BE2C (cell line): Measurements from ENCODE around the gene SLC18B1.

Experiments
- DNase-seq: peaks from one replicate; pipeline ENCODE4 v3.0.0-alpha.2; 2020
- H3K27me3 ChIP-seq: fragments of 250-450 bp; sonication (Bioruptor Pico); 2 replicates; pipeline ENCODE4 v1.5.1; 2020; ENCODE audit warnings: mild to moderate bottlenecking
- H3K36me3 ChIP-seq: fragments of 250-450 bp; sonication (Bioruptor Pico); 2 replicates; pipeline ENCODE4 v1.5.1; 2020; ENCODE audit warnings: mild to moderate bottlenecking
- H3K4me1 ChIP-seq: fragments of 250-450 bp; sonication (Bioruptor Pico); 2 replicates; pipeline ENCODE4 v1.5.1; 2020
- H3K4me3 ChIP-seq: 2 replicates; pipeline ENCODE4 v1.5.1; 2011; ENCODE audit warnings: low read depth, low read length
- H3K9me3 ChIP-seq: fragments of 250-450 bp; sonication (Bioruptor Pico); 2 replicates; pipeline ENCODE4 v1.5.1; 2020
- TF ChIP-seq, protein P1 (sequence below): IDR thresholded peaks from 2 replicates; pipeline ENCODE4 v1.5.1; 2012; ENCODE audit warnings: mild to moderate bottlenecking, low read depth, low read length

SLC18B1 gene

DNA sequence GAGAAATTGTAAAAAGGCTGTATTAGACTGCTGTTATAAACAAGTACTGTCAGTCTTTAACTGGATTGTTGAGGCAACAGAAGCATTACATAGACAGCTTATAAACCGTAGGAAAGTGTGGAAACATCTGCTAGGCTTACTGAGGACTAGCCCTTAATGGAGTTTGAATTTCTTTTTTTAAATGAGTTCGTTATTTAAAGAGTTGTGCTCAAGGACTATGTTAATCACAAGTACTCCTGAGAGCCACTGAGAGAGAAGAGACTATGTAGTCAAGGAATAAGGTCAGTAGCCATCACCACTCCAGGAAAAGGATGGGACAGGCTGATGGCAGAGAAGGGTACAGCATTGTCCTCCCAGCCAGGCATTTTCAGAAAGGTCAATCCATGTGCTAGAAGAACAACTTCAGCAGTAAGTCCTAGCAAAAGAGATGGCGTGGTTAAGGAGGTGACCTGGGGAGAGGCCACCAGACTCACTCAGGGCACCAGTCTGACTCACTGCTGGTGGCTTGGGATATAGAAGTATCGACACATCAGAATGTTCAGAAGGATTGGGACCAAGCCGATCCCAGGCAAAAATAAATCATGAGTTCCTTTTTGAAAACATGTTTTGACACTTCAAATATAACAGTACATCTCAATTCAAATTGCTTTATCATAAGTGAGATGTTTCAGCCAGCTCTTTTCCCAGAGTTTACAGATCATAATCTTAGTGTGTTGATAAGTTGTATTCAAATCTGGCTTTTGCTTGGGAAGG lies 22.4 kb upstream of the SLC18B1 start:
- TF ChIP-seq, protein P1, sequence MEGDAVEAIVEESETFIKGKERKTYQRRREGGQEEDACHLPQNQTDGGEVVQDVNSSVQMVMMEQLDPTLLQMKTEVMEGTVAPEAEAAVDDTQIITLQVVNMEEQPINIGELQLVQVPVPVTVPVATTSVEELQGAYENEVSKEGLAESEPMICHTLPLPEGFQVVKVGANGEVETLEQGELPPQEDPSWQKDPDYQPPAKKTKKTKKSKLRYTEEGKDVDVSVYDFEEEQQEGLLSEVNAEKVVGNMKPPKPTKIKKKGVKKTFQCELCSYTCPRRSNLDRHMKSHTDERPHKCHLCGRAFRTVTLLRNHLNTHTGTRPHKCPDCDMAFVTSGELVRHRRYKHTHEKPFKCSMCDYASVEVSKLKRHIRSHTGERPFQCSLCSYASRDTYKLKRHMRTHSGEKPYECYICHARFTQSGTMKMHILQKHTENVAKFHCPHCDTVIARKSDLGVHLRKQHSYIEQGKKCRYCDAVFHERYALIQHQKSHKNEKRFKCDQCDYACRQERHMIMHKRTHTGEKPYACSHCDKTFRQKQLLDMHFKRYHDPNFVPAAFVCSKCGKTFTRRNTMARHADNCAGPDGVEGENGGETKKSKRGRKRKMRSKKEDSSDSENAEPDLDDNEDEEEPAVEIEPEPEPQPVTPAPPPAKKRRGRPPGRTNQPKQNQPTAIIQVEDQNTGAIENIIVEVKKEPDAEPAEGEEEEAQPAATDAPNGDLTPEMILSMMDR = no peak
- Histone ChIP-seq H3K36me3 (peaks cover 40% of the 10 kb centered on the region), H3K27me3 (no peaks in the 10 kb centered on the region; the same call in 1 of the 2 replicates), H3K4me3 (no peak overlapping the region), H3K4me1 (peaks cover 7% of the 10 kb centered on the region; the same call in 1 of the 2 replicates), H3K9me3 (no peaks in the 10 kb centered on the region)
- peak; percentile 28 for DNase-seq

- TF ChIP-seq, protein P1 = no peak
These were observed 21.1 kb upstream of the SLC18B1 start for GRCh38 chr6:132819405-132820161.

DNA sequence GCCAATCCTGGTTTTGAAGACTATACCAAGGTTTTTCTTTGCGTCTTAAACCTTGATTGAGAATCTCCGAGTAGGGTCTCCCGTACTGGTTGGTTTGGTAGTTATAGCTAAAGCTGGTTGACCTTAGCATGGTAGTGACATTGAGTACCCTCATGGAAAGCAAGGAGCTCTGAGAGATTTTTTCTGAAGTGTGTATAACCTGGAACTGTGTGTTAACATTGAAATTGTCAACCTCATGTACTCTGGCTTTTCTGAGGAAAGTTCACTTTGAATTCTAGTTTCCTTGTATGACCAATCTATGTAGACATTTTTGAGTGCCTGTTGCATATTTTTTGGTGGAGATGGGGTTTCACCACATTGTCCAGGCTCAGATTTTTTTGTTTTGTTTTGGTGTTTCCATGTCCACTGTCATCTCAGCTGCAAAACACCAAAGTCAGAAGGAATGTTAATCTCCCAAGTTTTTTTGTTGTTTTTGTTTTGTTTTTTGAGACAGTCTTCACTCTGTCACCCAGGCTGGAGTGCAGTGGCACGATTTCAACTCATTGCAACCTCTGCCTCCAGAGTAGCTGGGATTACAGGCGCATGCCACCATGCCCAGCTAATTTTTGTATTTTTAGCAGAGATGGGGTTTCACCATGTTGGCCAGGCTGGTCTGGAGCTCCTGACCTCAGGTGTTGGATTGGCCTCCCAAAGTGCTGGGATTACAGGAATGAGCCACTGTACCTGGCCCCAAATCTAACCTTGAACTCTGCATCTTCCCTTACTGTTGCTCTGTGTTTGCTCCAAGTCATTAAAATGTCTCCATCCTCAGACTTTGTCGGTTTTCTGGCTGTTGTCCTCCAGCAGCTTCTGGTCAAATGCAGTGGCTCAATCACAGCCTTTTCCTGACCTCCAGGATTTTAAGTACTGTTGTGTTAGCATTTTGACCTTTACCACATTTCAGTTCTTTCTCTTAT lies 20.2 kb upstream of the SLC18B1 start:
- Histone ChIP-seq H3K4me3 (no peak overlapping the region), H3K36me3 (peaks cover 53% of the 10 kb centered on the region), H3K27me3 (no peaks in the 10 kb centered on the region; the same call in 1 of the 2 replicates), H3K9me3 (no peaks in the 10 kb centered on the region), H3K4me1 (peaks cover 7% of the 10 kb centered on the region; the same call in 1 of the 2 replicates)
- no peak for DNase-seq
- TF ChIP-seq, protein P1 = no peak

More at GRCh38 chr6:132819405-132820161, 21.1 kb upstream of the SLC18B1 start:
- Histone ChIP-seq H3K4me1 (peaks cover 7% of the 10 kb centered on the region; the same call in 1 of the 2 replicates), H3K27me3 (no peaks in the 10 kb centered on the region; the same call in 1 of the 2 replicates), H3K9me3 (no peaks in the 10 kb centered on the region), H3K36me3 (peaks cover 53% of the 10 kb centered on the region), H3K4me3 (no peak overlapping the region)
- DNase-seq = no peak

DNA sequence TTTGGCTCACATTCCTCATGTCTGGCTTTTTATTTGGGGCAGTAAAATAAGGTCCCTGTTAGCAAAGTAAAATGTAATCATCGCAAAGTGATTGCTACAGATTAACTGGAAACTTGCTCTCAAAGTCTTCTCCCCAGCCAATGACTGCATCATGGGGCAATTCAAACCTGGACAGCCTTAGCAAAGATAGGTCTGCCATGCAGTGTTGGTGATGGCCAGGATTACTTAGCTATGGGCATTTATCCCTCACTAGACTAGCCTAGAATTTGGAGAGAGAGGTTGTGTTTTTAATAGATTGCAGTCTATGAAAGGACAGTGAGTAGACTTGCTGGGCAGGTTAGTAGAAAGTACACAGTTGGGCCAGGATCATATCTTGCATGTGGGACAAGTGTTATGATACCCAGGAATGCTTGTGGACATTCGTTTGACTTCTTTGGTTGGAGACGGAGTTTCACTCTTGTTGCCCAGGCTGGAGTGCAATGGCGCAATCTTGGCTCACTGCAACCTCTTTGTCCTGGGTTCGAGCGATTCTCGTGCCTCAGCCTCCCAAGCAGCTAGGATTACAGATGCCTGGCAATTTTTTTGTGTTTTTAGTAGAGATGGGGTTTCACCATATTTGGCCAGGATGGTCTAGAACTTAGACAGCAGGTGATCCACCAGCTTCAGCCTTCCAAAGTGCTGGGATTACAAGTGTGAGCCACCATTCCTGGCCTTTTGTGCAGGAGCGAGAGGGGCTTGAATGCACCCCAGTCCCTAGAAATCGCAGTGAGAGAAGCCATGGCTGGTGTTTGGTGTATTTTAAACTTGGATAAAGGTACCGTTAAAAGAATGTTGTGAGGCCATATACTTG lies 19.3 kb upstream of the SLC18B1 start:
- TF ChIP-seq, protein P1 = no peak
- Histone ChIP-seq H3K4me1 (peaks cover 7% of the 10 kb centered on the region; the same call in 1 of the 2 replicates), H3K36me3 (peaks cover 53% of the 10 kb centered on the region), H3K9me3 (no peaks in the 10 kb centered on the region), H3K27me3 (no peaks in the 10 kb centered on the region; the same call in 1 of the 2 replicates), H3K4me3 (no peak overlapping the region)
- no peak for DNase-seq

DNA sequence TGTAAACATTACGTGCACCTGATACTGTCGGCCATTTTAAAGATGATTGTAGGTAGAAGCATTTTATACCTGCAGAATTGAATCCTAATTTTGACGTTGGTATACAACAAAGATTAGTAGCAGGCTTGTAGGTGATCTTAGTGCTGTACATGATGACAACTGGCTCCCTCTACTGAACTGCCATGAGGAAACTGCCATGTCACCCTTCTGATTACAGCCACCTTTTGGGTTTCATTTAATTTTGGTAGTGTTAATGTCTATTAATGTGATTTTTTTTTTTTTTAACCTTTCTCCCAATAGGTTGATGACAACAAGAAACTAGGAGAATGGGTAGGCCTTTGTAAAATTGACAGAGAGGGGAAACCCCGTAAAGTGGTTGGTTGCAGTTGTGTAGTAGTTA lies 18.2 kb upstream of the SLC18B1 start:
- no peak for DNase-seq
- Histone ChIP-seq H3K27me3 (no peaks in the 10 kb centered on the region; the same call in 1 of the 2 replicates), H3K4me1 (peaks cover 7% of the 10 kb centered on the region; the same call in 1 of the 2 replicates), H3K4me3 (peak overlapping the region; percentile 94), H3K36me3 (peaks cover 53% of the 10 kb centered on the region), H3K9me3 (no peaks in the 10 kb centered on the region)
- TF ChIP-seq, protein P1 = no peak; the same call in 1 of the 2 replicates
